ENCODE results near the gene FAAP20. TPM values are rescaled to one million over a fixed set of nuclear protein-coding genes. Genes with fewer than 3 reads are reported as not detected.

Gene FAAP20
- total RNA-seq, 2 donors from 2014 or later, result 19.8 to 23.6 TPM

DNA sequence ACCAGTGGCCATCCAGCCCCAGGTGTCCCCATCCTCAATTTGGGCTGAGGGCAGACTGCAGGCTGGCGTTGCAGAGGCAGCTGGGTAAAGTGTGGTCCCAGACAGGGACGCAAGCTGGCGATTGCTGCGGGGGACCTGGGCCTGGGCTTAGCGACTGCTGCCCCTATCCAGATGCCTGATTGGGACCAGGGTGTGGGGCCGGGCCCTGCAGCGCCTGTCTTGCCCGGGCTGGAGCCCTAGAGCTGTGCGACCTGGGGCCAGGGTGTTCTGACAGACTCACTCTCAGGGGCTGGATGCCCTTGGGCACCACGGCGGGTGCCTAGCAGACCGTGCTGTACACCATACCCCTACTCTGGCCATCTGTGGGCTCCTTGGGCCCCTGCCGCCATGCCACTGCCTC is 16.2 kb upstream of the FAAP20 start:
- H3K27ac ChIP-seq, result no peak overlapping the region
- ATAC-seq (no peak), DNase-seq (no peak)
- no peaks in the 10 kb centered on the region for H3K36me3 ChIP-seq (replicated peaks in 1 of 2; ENCODE audit: insufficient read depth in 1 of 2, low read depth in 2 of 2)
- no peaks in the 10 kb centered on the region for H3K27me3 ChIP-seq
- H3K4me3 ChIP-seq, result no peak overlapping the region
- TF ChIP-seq, protein P1, sequence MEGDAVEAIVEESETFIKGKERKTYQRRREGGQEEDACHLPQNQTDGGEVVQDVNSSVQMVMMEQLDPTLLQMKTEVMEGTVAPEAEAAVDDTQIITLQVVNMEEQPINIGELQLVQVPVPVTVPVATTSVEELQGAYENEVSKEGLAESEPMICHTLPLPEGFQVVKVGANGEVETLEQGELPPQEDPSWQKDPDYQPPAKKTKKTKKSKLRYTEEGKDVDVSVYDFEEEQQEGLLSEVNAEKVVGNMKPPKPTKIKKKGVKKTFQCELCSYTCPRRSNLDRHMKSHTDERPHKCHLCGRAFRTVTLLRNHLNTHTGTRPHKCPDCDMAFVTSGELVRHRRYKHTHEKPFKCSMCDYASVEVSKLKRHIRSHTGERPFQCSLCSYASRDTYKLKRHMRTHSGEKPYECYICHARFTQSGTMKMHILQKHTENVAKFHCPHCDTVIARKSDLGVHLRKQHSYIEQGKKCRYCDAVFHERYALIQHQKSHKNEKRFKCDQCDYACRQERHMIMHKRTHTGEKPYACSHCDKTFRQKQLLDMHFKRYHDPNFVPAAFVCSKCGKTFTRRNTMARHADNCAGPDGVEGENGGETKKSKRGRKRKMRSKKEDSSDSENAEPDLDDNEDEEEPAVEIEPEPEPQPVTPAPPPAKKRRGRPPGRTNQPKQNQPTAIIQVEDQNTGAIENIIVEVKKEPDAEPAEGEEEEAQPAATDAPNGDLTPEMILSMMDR (IDR thresholded peaks at IDR 0.05), result no peak
- TF ChIP-seq POLR2A (IDR thresholded peaks at IDR 0.05), result no peak
- no peaks in the 10 kb centered on the region for H3K9me3 ChIP-seq
- H3K4me1 ChIP-seq, result peaks cover 57% of the 10 kb centered on the region
- intact Hi-C loops (cut with DNase I), result no loop called here
- WGBS, 2 donors, result 94 to 96% methylated on average over 8 to 13 of the region's 13 CpGs

DNA sequence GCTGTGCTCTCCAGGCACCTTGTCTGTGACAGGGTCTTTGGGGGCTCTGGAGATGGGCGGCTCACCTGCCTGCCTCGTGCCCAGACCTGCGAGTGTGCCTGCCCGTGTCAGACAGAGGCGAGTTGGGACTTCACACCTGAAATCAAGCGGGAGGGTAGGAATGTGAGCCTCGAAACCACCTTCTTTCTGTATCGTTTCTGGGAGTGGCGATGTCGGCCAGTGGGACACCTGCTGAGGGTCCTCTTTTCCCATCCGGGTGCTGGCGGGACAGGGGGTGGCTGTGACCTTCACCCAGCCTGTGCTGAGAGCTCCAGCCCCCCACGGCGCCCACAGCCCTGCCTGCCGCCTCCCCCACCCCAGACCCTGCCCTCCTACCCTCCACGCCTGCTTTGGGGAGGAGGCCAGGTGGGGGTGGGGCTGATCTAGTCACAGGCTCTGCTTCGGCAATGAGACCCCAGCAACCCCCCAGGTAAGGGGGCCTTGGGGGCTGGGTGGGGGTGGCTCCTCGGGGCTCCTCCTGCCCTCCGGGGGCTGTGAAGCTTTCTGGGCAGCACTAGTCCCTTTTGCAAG is 15.6 kb upstream of the FAAP20 start:
- no peaks in the 10 kb centered on the region for H3K27me3 ChIP-seq
- WGBS, 2 donors, result 82 to 93% methylated on average over 5 to 16 of the region's 19 CpGs
- no peak overlapping the region for H3K4me3 ChIP-seq
- H3K9me3 ChIP-seq, result no peaks in the 10 kb centered on the region
- TF ChIP-seq, protein P1 (IDR thresholded peaks at IDR 0.05), result no peak
- no peak for TF ChIP-seq POLR2A (IDR thresholded peaks at IDR 0.05)
- no peak for ATAC-seq
- peaks cover 63% of the 10 kb centered on the region for H3K4me1 ChIP-seq
- H3K27ac ChIP-seq, result no peak overlapping the region
- DNase-seq, result no peak
- intact Hi-C loops (cut with DNase I), result no loop called here
- H3K36me3 ChIP-seq (replicated peaks in 1 of 2; ENCODE audit: insufficient read depth in 1 of 2, low read depth in 2 of 2), result no peaks in the 10 kb centered on the region

DNA sequence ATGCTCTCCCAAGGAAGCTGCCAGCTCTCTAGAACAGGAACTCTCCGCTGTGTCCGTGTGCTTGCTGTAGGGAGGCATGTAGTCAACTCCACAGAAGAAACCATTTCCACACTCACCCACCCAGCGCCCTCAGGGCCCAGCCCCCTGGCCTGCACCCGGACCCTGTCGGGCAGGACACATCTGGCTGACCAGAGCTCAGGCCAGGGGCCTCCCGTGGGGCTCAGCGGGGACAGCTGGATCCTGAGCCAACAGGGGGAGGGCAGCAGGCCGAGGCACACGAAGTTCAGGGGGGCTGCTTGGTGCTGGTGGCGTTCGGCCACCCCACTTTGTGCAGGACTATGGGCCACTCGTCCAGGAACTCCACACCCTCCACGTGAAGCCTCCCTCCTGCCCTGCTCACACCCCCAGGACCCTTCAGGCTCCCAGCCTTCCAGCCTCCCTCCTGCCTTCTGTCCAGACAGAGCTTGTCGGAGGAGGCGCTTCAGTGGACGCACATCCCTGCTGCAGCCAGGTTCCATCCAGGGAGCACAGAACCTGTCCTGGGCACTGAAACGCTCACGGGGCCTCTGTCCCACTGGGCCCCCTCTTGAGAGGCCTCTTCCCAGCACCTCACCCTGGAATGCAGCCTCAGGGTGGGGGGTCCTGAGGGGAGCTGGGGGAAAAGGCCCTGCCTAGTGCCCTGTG is 15.0 kb upstream of the FAAP20 start:
- peaks cover 60% of the 10 kb centered on the region for H3K4me1 ChIP-seq
- peak overlapping the region in 3 of 4 donors; percentile 70 to 79 (median 76) for H3K27ac ChIP-seq
- intact Hi-C loops (cut with DNase I), result no loop called here
- H3K4me3 ChIP-seq, result no peak overlapping the region
- 80 to 89% methylated on average over 9 to 18 of the region's 18 CpGs for WGBS, 2 donors
- no peaks in the 10 kb centered on the region for H3K27me3 ChIP-seq
- no peak for ATAC-seq
- no peaks in the 10 kb centered on the region for H3K36me3 ChIP-seq (replicated peaks in 1 of 2; ENCODE audit: insufficient read depth in 1 of 2, low read depth in 2 of 2)
- no peak for DNase-seq
- TF ChIP-seq, protein P1 (IDR thresholded peaks at IDR 0.05), result no peak
- TF ChIP-seq POLR2A (IDR thresholded peaks at IDR 0.05), result no peak
- no peaks in the 10 kb centered on the region for H3K9me3 ChIP-seq

DNA sequence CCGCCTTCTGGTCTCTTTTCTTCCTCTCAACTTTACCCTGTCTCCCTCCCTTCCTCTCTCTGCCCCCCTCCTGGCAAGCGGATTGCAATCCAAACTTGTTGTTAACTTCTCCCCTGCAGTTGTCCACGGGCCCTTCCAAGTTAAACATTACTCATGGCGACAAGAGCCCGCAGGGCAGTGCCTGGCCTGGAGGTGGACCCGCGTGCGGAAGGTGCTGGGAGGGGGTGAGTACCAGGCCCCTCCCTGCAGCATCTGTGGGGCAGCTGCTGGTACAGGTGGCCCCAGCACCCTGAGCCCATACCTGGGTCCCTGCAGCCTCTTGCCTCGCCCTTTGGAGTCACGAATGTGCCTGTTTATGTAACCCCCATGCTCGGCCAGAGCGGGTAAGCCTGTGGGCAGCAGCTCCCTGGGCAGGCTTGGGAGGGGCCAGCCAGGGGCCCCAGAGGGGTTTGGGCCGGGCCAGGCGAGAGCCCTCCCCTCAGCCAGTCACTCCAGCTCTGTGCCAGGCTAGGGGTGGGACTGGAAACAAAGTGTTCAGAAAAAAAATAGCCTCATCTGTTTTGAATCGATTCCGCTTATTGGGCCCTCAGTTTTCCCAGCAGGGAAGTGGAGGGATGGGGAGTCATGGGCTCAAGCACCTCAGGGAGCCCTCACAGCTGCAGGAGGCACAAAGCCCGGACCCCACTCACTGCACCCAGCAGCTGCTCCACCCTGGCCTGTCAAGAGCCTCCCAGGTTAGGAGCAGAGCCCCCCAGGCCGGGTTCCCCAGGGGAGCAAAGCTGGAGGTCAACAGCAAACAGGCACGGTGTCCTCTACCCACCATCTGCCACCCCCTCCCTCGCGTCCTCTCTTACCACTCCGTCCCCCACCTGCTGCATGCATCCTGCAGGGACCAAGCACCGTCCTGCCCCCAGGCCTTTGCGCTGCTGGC is 14.0 kb upstream of the FAAP20 start:
- H3K36me3 ChIP-seq (replicated peaks in 1 of 2; ENCODE audit: insufficient read depth in 1 of 2, low read depth in 2 of 2), result no peaks in the 10 kb centered on the region
- peaks cover 58% of the 10 kb centered on the region for H3K4me1 ChIP-seq
- no peak overlapping the region for H3K4me3 ChIP-seq
- peak in 1 of 3 donors; percentile 19 for TF ChIP-seq POLR2A (IDR thresholded peaks at IDR 0.05)
- TF ChIP-seq, protein P1 (IDR thresholded peaks at IDR 0.05), result peak in 4 of 7 experiments; percentile 20 to 47 (median 34)
- peak; percentile 75 to 93 (median 86) for DNase-seq
- WGBS, 2 donors, result 36 to 43% methylated on average over 15 to 24 of the region's 24 CpGs
- peak overlapping the region; percentile 70 to 85 (median 78) for H3K27ac ChIP-seq
- H3K9me3 ChIP-seq, result no peaks in the 10 kb centered on the region
- ATAC-seq, result peak; percentile 41
- H3K27me3 ChIP-seq, result no peaks in the 10 kb centered on the region
- intact Hi-C loops (cut with DNase I), result no loop called here
